ENCODE measurements around the gene PDGFA. TPM values are rescaled to one million over a fixed set of nuclear protein-coding genes. Genes with fewer than 3 reads are reported as not detected.

The PDGFA gene
- total RNA-seq, 2 experiments from 2014 or later, result 0.50 to 0.79 TPM

- Mint-ChIP-seq H3K27ac (no peak overlapping the region), H3K9me3 (ENCODE audit: insufficient read depth) (no peaks in the 10 kb centered on the region), H3K36me3 (ENCODE audit: low read depth) (peaks cover 12% of the 10 kb centered on the region), H3K27me3 (ENCODE audit: low read depth) (no peaks in the 10 kb centered on the region), H3K4me1 (ENCODE audit: low read depth) (no peaks in the 10 kb centered on the region), H3K4me3 (no peak overlapping the region)
- ATAC-seq, result no peak
- ChIA-PET CTCF (no interaction called here), POLR2A (no interaction called here)
- no peak for DNase-seq
Observed at GRCh38 chr7:549066-549890, 29.6 kb upstream of the PDGFA start.

GRCh38 chr7:548401-548800, 28.8 kb upstream of the PDGFA start:
- no peak overlapping the region for H3K4me3 Mint-ChIP-seq
- CTCF ChIA-PET, result no interaction called here
- peaks cover 12% of the 10 kb centered on the region for H3K36me3 Mint-ChIP-seq (ENCODE audit: low read depth)
- no peaks in the 10 kb centered on the region for H3K9me3 Mint-ChIP-seq (ENCODE audit: insufficient read depth)
- no peak overlapping the region for H3K27ac Mint-ChIP-seq
- no peak for DNase-seq
- no peaks in the 10 kb centered on the region for H3K27me3 Mint-ChIP-seq (ENCODE audit: low read depth)
- no peaks in the 10 kb centered on the region for H3K4me1 Mint-ChIP-seq (ENCODE audit: low read depth)
- POLR2A ChIA-PET, result no interaction called here
- ATAC-seq, result no peak

- H3K36me3 Mint-ChIP-seq (ENCODE audit: low read depth), result peaks cover 11% of the 10 kb centered on the region
- ChIA-PET CTCF (no interaction called here), POLR2A (interaction anchor here (0.8 kb wide), 1 partner anchor 59 kb away, joined by 3 read pairs; no protein-coding TSS in a partner anchor)
- DNase-seq, result no peak
- no peak overlapping the region for H3K27ac Mint-ChIP-seq
- no peaks in the 10 kb centered on the region for H3K27me3 Mint-ChIP-seq (ENCODE audit: low read depth)
- no peaks in the 10 kb centered on the region for H3K9me3 Mint-ChIP-seq (ENCODE audit: insufficient read depth)
- H3K4me3 Mint-ChIP-seq, result no peak overlapping the region
- no peak for ATAC-seq
- H3K4me1 Mint-ChIP-seq (ENCODE audit: low read depth), result peaks cover 6% of the 10 kb centered on the region
Observed at GRCh38 chr7:545470-545869, 25.8 kb upstream of the PDGFA start.

- DNase-seq (no peak), ATAC-seq (no peak)
- no peaks in the 10 kb centered on the region for H3K27me3 Mint-ChIP-seq (ENCODE audit: low read depth)
- H3K27ac Mint-ChIP-seq, result no peak overlapping the region
- H3K4me1 Mint-ChIP-seq (ENCODE audit: low read depth), result peaks cover 6% of the 10 kb centered on the region
- H3K9me3 Mint-ChIP-seq (ENCODE audit: insufficient read depth), result no peaks in the 10 kb centered on the region
- POLR2A ChIA-PET, result interaction anchor here (0.8 kb wide), 1 partner anchor 60 kb away, joined by 3 read pairs; no protein-coding TSS in a partner anchor
- peaks cover 9% of the 10 kb centered on the region for H3K36me3 Mint-ChIP-seq (ENCODE audit: low read depth)
- CTCF ChIA-PET, result no interaction called here
- H3K4me3 Mint-ChIP-seq, result no peak overlapping the region
Observed at GRCh38 chr7:544338-545221, 24.9 kb upstream of the PDGFA start.

GRCh38 chr7:543501-544337, 24.1 kb upstream of the PDGFA start:
- POLR2A ChIA-PET, result no interaction called here
- DNase-seq, result no peak
- no peaks in the 10 kb centered on the region for H3K9me3 Mint-ChIP-seq (ENCODE audit: insufficient read depth)
- CTCF ChIA-PET, result no interaction called here
- H3K4me1 Mint-ChIP-seq (ENCODE audit: low read depth), result peaks cover 6% of the 10 kb centered on the region
- ATAC-seq, result no peak
- H3K36me3 Mint-ChIP-seq (ENCODE audit: low read depth), result peaks cover 1% of the 10 kb centered on the region
- no peak overlapping the region for H3K27ac Mint-ChIP-seq
- no peaks in the 10 kb centered on the region for H3K27me3 Mint-ChIP-seq (ENCODE audit: low read depth)
- H3K4me3 Mint-ChIP-seq, result no peak overlapping the region

- no peak for DNase-seq
- CTCF ChIA-PET, result interaction anchor here (1.0 kb wide), 1 partner anchor 11 kb away, joined by 3 read pairs; no protein-coding TSS in a partner anchor
- no peak overlapping the region for H3K4me3 Mint-ChIP-seq
- POLR2A ChIA-PET, result no interaction called here
- ATAC-seq, result no peak
- no peaks in the 10 kb centered on the region for H3K27me3 Mint-ChIP-seq (ENCODE audit: low read depth)
- H3K27ac Mint-ChIP-seq, result no peak overlapping the region
- H3K4me1 Mint-ChIP-seq (ENCODE audit: low read depth), result peaks cover 6% of the 10 kb centered on the region
- no peaks in the 10 kb centered on the region for H3K9me3 Mint-ChIP-seq (ENCODE audit: insufficient read depth)
- no peaks in the 10 kb centered on the region for H3K36me3 Mint-ChIP-seq (ENCODE audit: low read depth)
Observed at GRCh38 chr7:542713-543500, 23.3 kb upstream of the PDGFA start.

GRCh38 chr7:542131-542712, 22.6 kb upstream of the PDGFA start:
- CTCF ChIA-PET, result interaction anchor here (1.0 kb wide), 1 partner anchor 10 kb away, joined by 3 read pairs; no protein-coding TSS in a partner anchor
- H3K4me1 Mint-ChIP-seq (ENCODE audit: low read depth), result peaks cover 6% of the 10 kb centered on the region
- POLR2A ChIA-PET, result no interaction called here
- no peak overlapping the region for H3K4me3 Mint-ChIP-seq
- H3K36me3 Mint-ChIP-seq (ENCODE audit: low read depth), result no peaks in the 10 kb centered on the region
- H3K27me3 Mint-ChIP-seq (ENCODE audit: low read depth), result no peaks in the 10 kb centered on the region
- no peak for ATAC-seq
- H3K27ac Mint-ChIP-seq, result peak overlapping the region; percentile 68
- H3K9me3 Mint-ChIP-seq (ENCODE audit: insufficient read depth), result no peaks in the 10 kb centered on the region
- DNase-seq, result no peak

GRCh38 chr7:541661-542060, 22.0 kb upstream of the PDGFA start:
- no peaks in the 10 kb centered on the region for H3K27me3 Mint-ChIP-seq (ENCODE audit: low read depth)
- peaks cover 6% of the 10 kb centered on the region for H3K4me1 Mint-ChIP-seq (ENCODE audit: low read depth)
- POLR2A ChIA-PET, result no interaction called here
- H3K36me3 Mint-ChIP-seq (ENCODE audit: low read depth), result no peaks in the 10 kb centered on the region
- DNase-seq (no peak), ATAC-seq (no peak)
- CTCF ChIA-PET, result interaction anchor here (1.0 kb wide), 1 partner anchor 10 kb away, joined by 3 read pairs; no protein-coding TSS in a partner anchor
- H3K27ac Mint-ChIP-seq, result no peak overlapping the region
- H3K4me3 Mint-ChIP-seq, result no peak overlapping the region
- no peaks in the 10 kb centered on the region for H3K9me3 Mint-ChIP-seq (ENCODE audit: insufficient read depth)

GRCh38 chr7:540997-541396, 21.4 kb upstream of the PDGFA start:
- POLR2A ChIA-PET, result no interaction called here

GRCh38 chr7:540579-540978, 20.9 kb upstream of the PDGFA start:
- ChIA-PET POLR2A (no interaction called here), CTCF (no interaction called here)
- Mint-ChIP-seq H3K36me3 (ENCODE audit: low read depth) (no peaks in the 10 kb centered on the region), H3K4me3 (no peak overlapping the region), H3K9me3 (ENCODE audit: insufficient read depth) (no peaks in the 10 kb centered on the region), H3K4me1 (ENCODE audit: low read depth) (peaks cover 6% of the 10 kb centered on the region), H3K27me3 (ENCODE audit: low read depth) (no peaks in the 10 kb centered on the region), H3K27ac (peak overlapping the region; percentile 30)
- DNase-seq, result no peak
- no peak for ATAC-seq

More at GRCh38 chr7:540997-541396, 21.4 kb upstream of the PDGFA start:
- Mint-ChIP-seq H3K9me3 (ENCODE audit: insufficient read depth) (no peaks in the 10 kb centered on the region), H3K4me1 (ENCODE audit: low read depth) (peaks cover 6% of the 10 kb centered on the region), H3K36me3 (ENCODE audit: low read depth) (no peaks in the 10 kb centered on the region), H3K27ac (peak overlapping the region; percentile 30), H3K4me3 (no peak overlapping the region), H3K27me3 (ENCODE audit: low read depth) (no peaks in the 10 kb centered on the region)
- CTCF ChIA-PET, result no interaction called here
- ATAC-seq, result no peak
- no peak for DNase-seq
